HEK293 (cell line): ENCODE data around the gene ZNF84.

Experiments used
- ZNF776 ChIP-seq: fragments of 450-650 bp; formaldehyde crosslinking; IDR thresholded peaks from 2 replicates; pipeline ENCODE4 v1.5.0; 2017; ENCODE audit warnings: missing biosample characterization, missing genetic modification characterization, borderline replicate concordance
- TF ChIP-seq, protein P1 (sequence below): fragments of 450-650 bp; formaldehyde crosslinking; IDR thresholded peaks from 2 replicates; pipeline ENCODE4 v1.5.1; 2016; ENCODE audit warnings: missing biosample characterization, missing genetic modification characterization

DNA sequence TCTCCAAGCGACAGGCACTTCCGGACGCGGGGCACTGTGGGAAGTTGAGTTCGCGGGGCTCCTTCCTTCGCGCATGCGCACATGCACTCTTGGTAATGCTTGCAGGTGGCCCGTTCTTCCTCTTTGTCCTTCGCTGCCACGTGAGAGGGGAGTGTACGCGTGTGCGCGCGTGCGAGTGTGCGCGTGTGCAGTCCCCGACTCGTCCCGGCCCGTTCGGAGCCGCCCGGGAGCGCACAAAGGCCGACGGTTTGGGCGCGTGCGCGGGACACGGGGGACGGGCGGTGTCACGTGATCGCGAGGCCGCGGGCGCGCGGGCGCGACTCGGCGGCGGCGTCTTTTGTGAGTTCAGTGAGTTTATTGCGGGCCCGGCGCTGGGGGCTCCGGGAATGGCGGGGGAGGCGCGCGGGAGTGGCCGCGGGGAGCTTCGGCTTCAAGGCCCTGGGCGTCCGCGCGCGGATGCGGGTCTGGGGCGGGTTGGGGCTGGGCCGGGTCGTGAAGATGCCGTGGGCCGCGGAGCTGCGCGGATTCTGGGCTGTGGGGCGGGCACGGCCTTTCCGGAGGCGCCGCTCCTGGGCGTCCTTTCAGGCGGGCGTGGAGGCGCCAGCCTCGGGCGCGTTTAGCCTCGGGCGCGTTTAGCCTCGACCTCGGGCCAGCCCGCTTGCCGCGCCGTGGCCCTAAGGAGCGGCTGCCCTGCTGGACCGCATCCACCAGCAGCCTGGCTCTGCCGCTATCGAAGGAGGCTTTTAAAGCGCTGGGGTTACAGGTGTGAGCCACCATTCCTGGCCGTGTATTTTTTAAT, at the start of gene ZNF84:
- TF ChIP-seq, protein P1, sequence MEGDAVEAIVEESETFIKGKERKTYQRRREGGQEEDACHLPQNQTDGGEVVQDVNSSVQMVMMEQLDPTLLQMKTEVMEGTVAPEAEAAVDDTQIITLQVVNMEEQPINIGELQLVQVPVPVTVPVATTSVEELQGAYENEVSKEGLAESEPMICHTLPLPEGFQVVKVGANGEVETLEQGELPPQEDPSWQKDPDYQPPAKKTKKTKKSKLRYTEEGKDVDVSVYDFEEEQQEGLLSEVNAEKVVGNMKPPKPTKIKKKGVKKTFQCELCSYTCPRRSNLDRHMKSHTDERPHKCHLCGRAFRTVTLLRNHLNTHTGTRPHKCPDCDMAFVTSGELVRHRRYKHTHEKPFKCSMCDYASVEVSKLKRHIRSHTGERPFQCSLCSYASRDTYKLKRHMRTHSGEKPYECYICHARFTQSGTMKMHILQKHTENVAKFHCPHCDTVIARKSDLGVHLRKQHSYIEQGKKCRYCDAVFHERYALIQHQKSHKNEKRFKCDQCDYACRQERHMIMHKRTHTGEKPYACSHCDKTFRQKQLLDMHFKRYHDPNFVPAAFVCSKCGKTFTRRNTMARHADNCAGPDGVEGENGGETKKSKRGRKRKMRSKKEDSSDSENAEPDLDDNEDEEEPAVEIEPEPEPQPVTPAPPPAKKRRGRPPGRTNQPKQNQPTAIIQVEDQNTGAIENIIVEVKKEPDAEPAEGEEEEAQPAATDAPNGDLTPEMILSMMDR (tag by site-specific recombination): no peak
- no peak for TF ChIP-seq ZNF776 (tag by site-specific recombination)
